Stimulated activated CD8-positive, alpha-beta memory T cell treated with anti-CD3 and anti-CD28 coated beads, Interleukin-2, amount 100 ng/mL, for 48 hours (primary cell): ENCODE data around the gene UBA6.
"Not testable (repeated sequence)": the region's sequence is repeated elsewhere in the genome, so short reads cannot be mapped to it uniquely, and the experiment has no call there.

Experiments
- DNase-seq, 2 donors: peaks; one replicate each; pipeline ENCODE4 v3.0.0-alpha.2; 2020; ENCODE audit warnings: low read depth in 2 of 2

The UBA6 gene

GRCh38 chr4:67660418-67660817 lies 40.5 kb downstream of the UBA6 start:
- no peak for DNase-seq

- no peak for DNase-seq
Observed at GRCh38 chr4:67659065-67659464, 41.9 kb downstream of the UBA6 start.

GRCh38 chr4:67658302-67658701 lies 42.7 kb downstream of the UBA6 start:
- no peak for DNase-seq

GRCh38 chr4:67651536-67651935 lies 49.4 kb downstream of the UBA6 start:
- no peak for DNase-seq

GRCh38 chr4:67638136-67638535 lies 62.8 kb downstream of the UBA6 start:
- DNase-seq = no peak

GRCh38 chr4:67636978-67637377 lies 64.0 kb downstream of the UBA6 start:
- not testable (repeated sequence) for DNase-seq

- no peak for DNase-seq
Observed at GRCh38 chr4:67635331-67635730, 65.6 kb downstream of the UBA6 start.

GRCh38 chr4:67634741-67635140 lies 66.2 kb downstream of the UBA6 start:
- DNase-seq = no peak

- DNase-seq = no peak
Observed at GRCh38 chr4:67632492-67632891, 68.5 kb downstream of the UBA6 start.

GRCh38 chr4:67624939-67625338 lies 76.0 kb downstream of the UBA6 start:
- DNase-seq = no peak

GRCh38 chr4:67616478-67616877 lies 84.5 kb downstream of the UBA6 start:
- DNase-seq = no peak

GRCh38 chr4:67615119-67615518 lies 85.8 kb downstream of the UBA6 start:
- no peak for DNase-seq

GRCh38 chr4:67614186-67614585 lies 86.8 kb downstream of the UBA6 start:
- DNase-seq = no peak

- DNase-seq = no peak
Observed at GRCh38 chr4:67608027-67608426, 92.9 kb downstream of the UBA6 start.

GRCh38 chr4:67604749-67605148 lies 96.2 kb downstream of the UBA6 start:
- DNase-seq = no peak

- DNase-seq = no peak
Observed at GRCh38 chr4:67604029-67604381, 97.0 kb downstream of the UBA6 start.

- DNase-seq = no peak
Observed at GRCh38 chr4:67603310-67604028, 97.5 kb downstream of the UBA6 start.

- no peak for DNase-seq
Observed at GRCh38 chr4:67593741-67594175, 107.2 kb downstream of the UBA6 start.

GRCh38 chr4:67587156-67587555 lies 113.8 kb downstream of the UBA6 start:
- DNase-seq = no peak

- DNase-seq = no peak
Observed at GRCh38 chr4:67584496-67584895, 116.5 kb downstream of the UBA6 start.

GRCh38 chr4:67581913-67582312 lies 119.0 kb downstream of the UBA6 start:
- no peak for DNase-seq

- DNase-seq = no peak
Observed at GRCh38 chr4:67581208-67581857, 119.6 kb downstream of the UBA6 start.

GRCh38 chr4:67580577-67580976 lies 120.4 kb downstream of the UBA6 start:
- DNase-seq = no peak

GRCh38 chr4:67576538-67576937 lies 124.4 kb downstream of the UBA6 start:
- no peak for DNase-seq
